IMR-90 (cell line): ENCODE data around the gene KRTAP10-6. TPM values are rescaled to one million over a fixed set of nuclear protein-coding genes. Genes with fewer than 3 reads are reported as not detected.

Experiments
- ATAC-seq: fragments of 200-7000 bp; cut with Tn5 transposase; 2 replicates; pipeline ENCODE4 v1.9.1; 2020; ENCODE audit warnings: low read depth, mild to moderate bottlenecking, moderate library complexity
- BruUV-seq: library from RNA; stranded (reverse); fragments of 400-500 nt; replicated peaks from 2 replicates; lab custom pipeline; 2021; lab: Mats Ljungman, UMichigan
- CTCF ChIA-PET: fragments of 300-600 bp; formaldehyde crosslinking; extraction: SDS; loops from one replicate; lab custom pipeline; 2021; ENCODE audit warnings: antibody characterized with exemption; lab: Yijun Ruan, JAX
- POLR2A ChIA-PET: fragments of 300-600 bp; sonication (Branson Sonifier 250); formaldehyde crosslinking; loops from one replicate; lab custom pipeline; 2022; ENCODE audit warnings: antibody characterized with exemption; ENCODE audit not compliant: unreplicated experiment; lab: Charles Lee
- DNase-seq: peaks from one replicate; pipeline ENCODE4 v3.0.0; 2013
- H2AFZ ChIP-seq: replicated peaks from 2 replicates; pipeline ENCODE3; 2013; ENCODE audit warnings: low read length, mild to moderate bottlenecking; ENCODE audit not compliant: poor library complexity
- H2AK5ac ChIP-seq: 2 replicates; pipeline ENCODE4 v1.6.1; 2013; ENCODE audit warnings: low read depth, low read length, inconsistent platforms
- H2AK9ac ChIP-seq: replicated peaks from 2 replicates; pipeline ENCODE3; 2013; ENCODE audit warnings: mild to moderate bottlenecking, low read depth, low read length, moderate library complexity; ENCODE audit not compliant: poor library complexity
- H2BK120ac ChIP-seq: 2 replicates; pipeline ENCODE4 v1.6.1; 2013; ENCODE audit warnings: low read depth, low read length, inconsistent platforms
- H2BK15ac ChIP-seq: 3 replicates; pipeline ENCODE4 v1.6.1; 2013; ENCODE audit warnings: low read depth, low read length, inconsistent platforms
- H2BK20ac ChIP-seq: 2 replicates; pipeline ENCODE4 v1.6.1; 2013; ENCODE audit warnings: low read depth, mild to moderate bottlenecking, inconsistent platforms, low read length, moderate library complexity
- H2BK5ac ChIP-seq: 2 replicates; pipeline ENCODE4 v1.6.1; 2013; ENCODE audit warnings: mild to moderate bottlenecking, low read depth, low read length, inconsistent platforms; ENCODE audit not compliant: poor library complexity, severe bottlenecking
- H3K14ac ChIP-seq: replicated peaks from 2 replicates; pipeline ENCODE4 v1.6.1; 2013; ENCODE audit warnings: low read depth, low read length, inconsistent platforms
- H3K18ac ChIP-seq: 2 replicates; pipeline ENCODE4 v1.6.1; 2013; ENCODE audit warnings: low read depth, low read length, control low read depth
- H3K23ac ChIP-seq: 2 replicates; pipeline ENCODE4 v1.6.1; 2013; ENCODE audit warnings: low read depth, low read length, inconsistent platforms
- H3K27ac ChIP-seq: 2 replicates; pipeline ENCODE4 v1.5.1; 2013; ENCODE audit warnings: mild to moderate bottlenecking, control low read depth, low read length; ENCODE audit not compliant: insufficient read depth
- H3K27me3 ChIP-seq: 2 replicates; pipeline ENCODE4 v1.6.1; 2013; ENCODE audit warnings: low read length; ENCODE audit not compliant: control insufficient read depth, insufficient read depth
- H3K36me3 ChIP-seq: 2 replicates; pipeline ENCODE4 v1.6.1; 2013; ENCODE audit warnings: low read length, mixed read lengths; ENCODE audit not compliant: control insufficient read depth, insufficient read depth
- H3K4ac ChIP-seq: 2 replicates; pipeline ENCODE4 v1.6.1; 2013; ENCODE audit warnings: low read depth, low read length, inconsistent platforms
- H3K4me1 ChIP-seq: 2 replicates; pipeline ENCODE4 v1.6.1; 2013; ENCODE audit warnings: low read length, mixed read lengths; ENCODE audit not compliant: control insufficient read depth, insufficient read depth
- H3K4me2 ChIP-seq: 2 replicates; pipeline ENCODE4 v1.6.1; 2013; ENCODE audit warnings: low read depth, mild to moderate bottlenecking, control low read depth, low read length, moderate library complexity
- H3K4me3 ChIP-seq: 2 replicates; pipeline ENCODE4 v1.5.1; 2013; ENCODE audit warnings: low read depth, mild to moderate bottlenecking, control low read depth, low read length, moderate library complexity; ENCODE audit not compliant: insufficient read depth
- H3K56ac ChIP-seq: 2 replicates; pipeline ENCODE4 v1.6.1; 2013; ENCODE audit warnings: low read length, inconsistent platforms; ENCODE audit not compliant: insufficient read depth; ENCODE audit errors: extremely low read depth
- H3K79me1 ChIP-seq, 2 experiments: 2 replicates each; pipeline ENCODE4 v1.6.1; 2013; ENCODE audit warnings: low read length in 2 of 2, inconsistent platforms in 1 of 2, low read depth in 1 of 2
- H3K9ac ChIP-seq: 2 replicates; pipeline ENCODE4 v1.6.1; 2013; ENCODE audit warnings: low read depth, low read length, control low read depth
- H3K9me1 ChIP-seq: 2 replicates; pipeline ENCODE4 v1.6.1; 2013; ENCODE audit warnings: low read length, inconsistent platforms; ENCODE audit not compliant: insufficient read depth
- H3K9me3 ChIP-seq: 2 replicates; pipeline ENCODE4 v1.6.1; 2013; ENCODE audit warnings: low read length; ENCODE audit not compliant: control insufficient read depth, insufficient read depth
- H4K20me1 ChIP-seq: 2 replicates; pipeline ENCODE4 v1.6.1; 2013; ENCODE audit warnings: low read length, inconsistent platforms; ENCODE audit not compliant: insufficient read depth
- H4K5ac ChIP-seq: 2 replicates; pipeline ENCODE4 v1.6.1; 2013; ENCODE audit warnings: mild to moderate bottlenecking, low read depth, low read length, control low read depth
- H4K8ac ChIP-seq, 2 experiments: 2 replicates each; pipeline ENCODE4 v1.6.1; 2013; ENCODE audit warnings: low read depth in 2 of 2, low read length in 2 of 2, control low read depth in 1 of 2, inconsistent platforms in 1 of 2
- H4K91ac ChIP-seq: 2 replicates; pipeline ENCODE4 v1.6.1; 2013; ENCODE audit warnings: low read depth, low read length, inconsistent platforms; ENCODE audit not compliant: insufficient read depth
- CEBPB ChIP-seq: IDR thresholded peaks from 2 replicates; pipeline ENCODE4 v1.6.1; 2012; ENCODE audit warnings: low read depth, low read length, improper control_type of control experiment
- CHD1 ChIP-seq: IDR thresholded peaks from 2 replicates; pipeline ENCODE4 v1.6.1; 2012; ENCODE audit warnings: low read depth, low read length, improper control_type of control experiment
- MAFK ChIP-seq: IDR thresholded peaks from 2 replicates; pipeline ENCODE4 v1.6.1; 2012; ENCODE audit warnings: low read depth, low read length, improper control_type of control experiment
- MXI1 ChIP-seq: IDR thresholded peaks from 2 replicates; pipeline ENCODE4 v1.6.1; 2012; ENCODE audit warnings: low read depth, mild to moderate bottlenecking, low read length, moderate library complexity, borderline replicate concordance
- POLR2A ChIP-seq: IDR thresholded peaks from 2 replicates; pipeline ENCODE4 v1.6.1; 2012; ENCODE audit warnings: mild to moderate bottlenecking, low read depth, low read length
- RAD21 ChIP-seq: IDR thresholded peaks from 2 replicates; pipeline ENCODE4 v1.6.1; 2012; ENCODE audit warnings: low read length, improper control_type of control experiment
- WGBS, 2 experiments: methylation state at CpG; one replicate each; pipeline versions ENCODE4 v1.1.5 to v1.1.7; 2013; ENCODE audit warnings: missing lambda C conversion rate in 2 of 2; ENCODE audit not compliant: insufficient read length in 1 of 2; ENCODE audit errors: extremely low coverage in 2 of 2; 5-methylcytosine and 5-hydroxymethylcytosine counted together
- dilution Hi-C: fragments of 300-500 bp; cut with HindIII; formaldehyde crosslinking; loops from one replicate; pipeline ENCODE4 v1.14.3; 2018; ENCODE audit warnings: low sequenced_read_pairs; ENCODE audit not compliant: unreplicated experiment
- in situ Hi-C: fragments of 300-500 bp; cut with MboI; formaldehyde crosslinking; loops from 3 replicates; pipeline ENCODE4 v1.14.3; 2019; ENCODE audit warnings: low sequenced_read_pairs, inconsistent platforms, mixed read lengths
- intact Hi-C: fragments of 100-400 bp; cut with micrococcal nuclease; formaldehyde crosslinking; loops from 2 replicates; pipeline ENCODE4 v1.10.0; 2022
- polyA plus RNA-seq, 3 experiments: library from polyadenylated mRNA; depleted of rRNA; stranded (reverse); fragments of >200 nt; gene quantifications; 2 replicates each; pipeline ENCODE4 v1.2.3, GENCODE V29; 2012; ENCODE audit warnings: low replicate concordance in 1 of 3
- total RNA-seq: library from RNA; depleted of rRNA; stranded (reverse); fragments of >200 nt; gene quantifications from 2 replicates; pipeline ENCODE4 v1.2.3, GENCODE V29; 2012
- TF ChIP-seq, protein P1 (sequence below): fragments of 150-350 bp; IDR thresholded peaks from 2 replicates; pipeline ENCODE4 v1.6.1; 2016; ENCODE audit warnings: low read depth, mild to moderate bottlenecking, low read length, moderate library complexity, borderline replicate concordance

KRTAP10-6 gene
- total and polyA plus RNA-seq, 2 of the 4 experiments (the other 2 are of a cell fraction): not detected

GRCh38 chr21:44557491-44558328 lies 34.6 kb downstream of the KRTAP10-6 start:
- Histone ChIP-seq H3K56ac (no peak overlapping the region), H3K36me3 (no peaks in the 10 kb centered on the region), H3K4me2 (no peak overlapping the region), H2AFZ (no peak overlapping the region), H3K27me3 (peaks cover 16% of the 10 kb centered on the region), H2BK15ac (no peak overlapping the region), H3K9ac (no peak overlapping the region), H3K14ac (no peak overlapping the region), H4K20me1 (no peaks in the 10 kb centered on the region), H2AK9ac (no peak overlapping the region), H3K23ac (no peak overlapping the region), H2BK5ac (no peak overlapping the region), H3K4me1 (no peaks in the 10 kb centered on the region), H3K9me1 (no peaks in the 10 kb centered on the region), H3K9me3 (no peaks in the 10 kb centered on the region), H4K8ac (no peak overlapping the region), H3K18ac (no peak overlapping the region), H2BK120ac (no peak overlapping the region), H3K79me1 (no peaks in the 10 kb centered on the region), H3K27ac (no peak overlapping the region), H3K4ac (no peak overlapping the region), H2AK5ac (no peak overlapping the region), H4K91ac (no peak overlapping the region), H2BK20ac (no peak overlapping the region), H4K5ac (no peak overlapping the region), H3K4me3 (no peak overlapping the region)
- no peak; the same call in 1 of the 2 replicates for ATAC-seq
- DNase-seq: no peak
- 39% methylated on average over 15 of the region's 30 CpGs; no CpG with 5 or more reads in 1 of the 2 experiments for WGBS, 2 experiments
- in situ Hi-C loops: no loop called here
- no TSS peak for BruUV-seq
- dilution Hi-C loops: no loop called here
- POLR2A ChIA-PET: no interaction called here
- no peak for TF ChIP-seq RAD21
- no peak for TF ChIP-seq MXI1
- no peak for TF ChIP-seq POLR2A
- TF ChIP-seq MAFK: no peak
- TF ChIP-seq, protein P1, sequence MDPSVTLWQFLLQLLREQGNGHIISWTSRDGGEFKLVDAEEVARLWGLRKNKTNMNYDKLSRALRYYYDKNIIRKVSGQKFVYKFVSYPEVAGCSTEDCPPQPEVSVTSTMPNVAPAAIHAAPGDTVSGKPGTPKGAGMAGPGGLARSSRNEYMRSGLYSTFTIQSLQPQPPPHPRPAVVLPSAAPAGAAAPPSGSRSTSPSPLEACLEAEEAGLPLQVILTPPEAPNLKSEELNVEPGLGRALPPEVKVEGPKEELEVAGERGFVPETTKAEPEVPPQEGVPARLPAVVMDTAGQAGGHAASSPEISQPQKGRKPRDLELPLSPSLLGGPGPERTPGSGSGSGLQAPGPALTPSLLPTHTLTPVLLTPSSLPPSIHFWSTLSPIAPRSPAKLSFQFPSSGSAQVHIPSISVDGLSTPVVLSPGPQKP: no peak
- no peak for TF ChIP-seq CEBPB
- no peak for TF ChIP-seq CHD1
- intact Hi-C loops: no loop called here
- CTCF ChIA-PET: no interaction called here
